GM18502 (cell line): ENCODE results near the gene ZNF865.

Experiments
- ATAC-seq: cut with Tn5 transposase; IDR thresholded peaks from one replicate; pipeline ENCODE4 v1.9.1; 2021; ENCODE audit warnings: mild to moderate bottlenecking; ENCODE audit not compliant: unreplicated experiment, poor library complexity

ZNF865 gene

DNA sequence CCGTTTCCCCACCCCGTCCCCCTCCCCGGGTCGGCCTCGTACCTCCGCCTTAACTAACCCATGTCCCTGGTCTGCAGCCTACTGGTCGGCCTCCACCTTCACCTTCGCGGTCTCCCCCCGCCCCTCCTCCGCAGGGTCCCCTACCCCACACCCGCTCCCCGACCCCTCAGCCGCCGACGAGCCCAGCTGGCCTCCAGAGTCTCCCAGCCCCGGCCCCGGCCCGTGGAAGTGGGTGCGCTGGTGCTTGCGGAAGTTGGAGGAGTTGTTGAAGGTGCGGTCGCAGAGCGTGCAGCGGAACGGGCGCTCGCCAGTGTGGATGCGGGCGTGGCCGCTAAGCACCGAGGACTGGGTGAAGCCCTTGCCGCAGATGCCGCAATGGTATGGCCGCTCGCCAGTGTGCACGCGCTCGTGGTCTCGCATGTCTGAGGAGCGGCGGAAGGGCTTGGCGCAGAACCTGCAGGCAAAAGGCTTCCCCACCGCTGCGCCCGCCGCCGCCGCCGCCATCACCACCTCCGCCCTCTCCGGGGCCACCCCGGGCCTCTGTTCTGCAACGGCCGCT, 16.3 kb downstream of the ZNF865 start:
- ATAC-seq, result no peak

- no peak for ATAC-seq
These were observed 17.0 kb downstream of the ZNF865 start for GRCh38 chr19:55622242-55622969.

DNA sequence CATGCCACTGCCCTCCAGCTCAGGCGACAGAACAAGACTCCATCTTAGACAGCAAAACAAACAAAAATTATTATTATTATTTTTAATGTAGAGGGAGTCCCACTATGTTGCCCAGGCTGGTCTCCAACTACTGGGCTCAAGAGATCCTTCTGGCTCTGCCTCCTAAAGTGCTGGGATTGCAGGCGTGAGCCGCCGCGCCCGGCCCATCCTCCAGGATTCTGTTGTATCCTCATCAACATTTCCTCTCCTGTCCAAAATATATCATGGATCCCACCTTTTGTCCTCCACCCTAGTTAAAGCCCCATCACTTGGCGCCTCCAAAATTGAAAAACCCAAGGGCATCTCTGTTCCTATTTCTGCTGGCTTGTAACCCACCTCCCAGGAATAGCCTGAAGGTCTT, 17.7 kb downstream of the ZNF865 start:
- ATAC-seq, result no peak

DNA sequence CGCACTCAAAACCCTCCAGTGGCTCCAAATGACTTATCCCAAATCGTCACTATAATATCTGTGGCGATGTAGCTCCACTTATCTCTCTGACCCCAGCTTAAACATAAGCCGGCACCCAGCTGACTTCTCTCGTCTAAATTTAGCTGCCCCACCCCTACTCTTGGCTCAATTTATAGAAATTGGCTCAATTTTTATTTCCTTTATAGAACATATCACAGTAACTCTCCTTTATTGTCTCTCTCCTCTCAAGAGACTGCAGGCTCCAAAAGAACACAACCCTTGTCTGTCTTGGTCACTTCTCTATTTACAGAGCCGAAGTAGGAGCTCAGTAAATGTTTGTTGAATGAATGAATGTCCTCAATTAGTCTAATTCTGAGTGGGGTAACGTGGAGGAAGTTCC, 18.1 kb downstream of the ZNF865 start:
- no peak for ATAC-seq

DNA sequence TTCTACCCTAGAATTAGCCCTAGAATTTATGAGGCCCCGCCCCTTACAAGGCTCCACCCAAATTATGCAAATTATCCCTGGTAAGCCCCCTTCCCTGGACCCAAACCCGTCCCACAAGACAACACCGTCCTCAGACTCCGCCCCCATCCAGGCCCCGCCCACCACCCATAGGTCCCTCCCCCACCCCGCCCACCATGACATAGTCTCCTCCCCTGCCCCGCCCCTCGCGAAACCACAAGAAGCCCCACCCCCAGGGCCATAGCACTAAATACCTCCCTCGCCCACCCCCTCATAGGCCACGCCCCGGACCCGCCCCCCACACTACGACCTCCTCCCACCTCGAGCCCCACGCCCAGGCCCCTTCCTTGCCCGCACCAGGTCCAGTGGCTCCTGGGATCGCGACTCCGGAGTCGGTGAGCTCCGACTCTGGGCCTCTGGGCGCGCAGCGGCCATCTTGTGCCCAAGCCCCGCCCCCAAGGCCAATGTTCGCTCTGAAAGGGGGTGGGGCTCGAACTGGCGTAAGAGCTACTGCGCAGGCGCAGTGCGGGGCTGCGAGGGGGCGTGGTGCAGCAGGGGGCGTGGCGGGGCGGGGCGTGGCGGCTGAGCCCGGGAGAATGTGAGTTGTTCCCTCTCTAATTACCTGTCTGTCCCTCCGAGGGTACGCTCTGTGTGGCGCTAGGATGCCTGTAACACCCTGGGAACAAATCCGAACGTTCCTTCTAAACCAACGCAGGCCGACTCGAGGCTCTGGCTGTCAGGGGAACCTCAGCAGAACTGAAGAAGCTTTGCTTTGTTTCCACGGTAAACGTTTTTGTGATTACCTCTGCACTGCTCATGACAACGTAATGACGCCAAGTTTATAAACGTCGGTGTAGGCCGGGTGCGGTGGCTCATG, 18.9 kb downstream of the ZNF865 start, which contains the start of gene ZNF784:
TSS of gene ZNF784 (minus strand) at position 458 of the 895 bp plus-strand sequence. CDS start at position 453, 5 bp downstream.
- ATAC-seq, result peak; percentile 63

DNA sequence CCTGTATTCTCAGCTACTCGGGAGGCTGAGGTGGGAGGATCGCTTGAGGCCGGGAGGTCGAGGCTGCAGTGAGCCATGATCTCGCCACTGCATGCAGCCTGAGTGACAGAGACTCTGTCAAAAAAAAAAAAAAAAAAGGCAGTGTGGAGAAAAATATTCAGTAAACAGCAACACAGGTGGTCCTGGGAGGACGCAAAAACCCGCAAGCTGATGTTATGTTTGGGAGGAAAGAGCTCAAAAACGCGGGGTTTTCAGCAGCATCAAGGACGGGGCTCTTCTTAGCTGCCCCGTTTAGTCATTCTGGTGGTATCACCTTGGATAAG, 19.5 kb downstream of the ZNF865 start:
- ATAC-seq, result no peak

DNA sequence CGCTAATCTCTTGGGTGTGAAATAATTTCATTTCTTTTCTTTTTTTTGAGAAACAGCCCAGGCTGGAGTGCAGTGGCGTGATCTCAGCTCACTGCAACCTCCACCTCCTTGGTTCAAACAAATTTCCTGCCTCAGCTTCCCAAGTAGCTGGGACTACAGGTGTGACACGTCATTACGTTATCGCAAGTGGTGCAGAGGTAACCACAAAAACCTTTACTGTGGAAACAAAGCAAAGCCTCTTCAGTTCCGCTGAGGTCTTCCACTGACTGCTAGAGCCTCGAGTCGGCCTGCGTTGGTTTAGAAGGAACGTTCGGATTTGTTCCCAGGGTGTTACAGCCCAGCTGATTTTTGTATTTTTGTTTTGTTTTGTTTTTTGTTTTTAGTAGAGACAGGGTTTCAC, 20.9 kb downstream of the ZNF865 start:
- no peak for ATAC-seq

GRCh38 chr19:55632463-55632834, 27.0 kb downstream of the ZNF865 start:
- no peak for ATAC-seq

GRCh38 chr19:55633861-55634260, 28.4 kb downstream of the ZNF865 start:
- ATAC-seq, result no peak

DNA sequence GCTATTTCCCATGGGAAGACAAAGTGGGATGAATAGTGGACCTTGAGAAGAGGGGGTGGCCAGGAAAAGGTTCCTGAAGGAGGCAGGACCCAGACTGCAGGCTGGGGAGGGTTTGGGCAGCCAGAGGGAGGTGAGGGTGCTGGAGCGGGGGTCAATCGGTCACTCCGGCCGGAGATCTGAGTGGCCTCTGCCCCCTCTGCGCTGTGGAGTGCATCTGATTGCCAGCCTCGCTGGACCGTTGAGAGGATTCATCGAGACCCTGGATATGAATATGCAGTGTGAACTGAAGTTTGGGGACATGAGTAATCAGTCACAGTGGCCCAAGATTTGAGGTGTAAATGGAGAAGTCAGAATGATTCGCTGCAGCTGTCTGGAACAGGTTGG, 29.9 kb downstream of the ZNF865 start:
- ATAC-seq, result no peak

- no peak for ATAC-seq
These were observed 30.5 kb downstream of the ZNF865 start for GRCh38 chr19:55635856-55636440.

DNA sequence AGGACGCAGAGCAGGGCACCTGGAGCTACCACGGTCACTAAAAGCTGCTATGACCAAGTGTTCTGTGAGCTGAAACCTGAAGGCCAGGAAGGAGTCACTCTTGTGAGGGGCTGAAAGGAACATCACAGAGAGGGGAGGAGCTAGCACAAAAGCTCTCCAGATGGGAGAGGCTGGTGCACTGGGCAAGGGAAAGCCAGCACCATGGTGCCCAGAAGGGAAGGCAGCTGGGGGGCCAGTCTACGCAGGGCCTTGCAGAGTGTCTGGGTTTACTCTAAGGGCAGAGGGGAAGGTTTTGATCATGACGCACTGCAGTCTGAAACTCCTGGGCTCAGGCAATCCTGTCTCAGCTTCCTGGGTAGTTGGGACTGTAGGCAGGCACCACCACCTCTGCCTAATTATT, 31.3 kb downstream of the ZNF865 start:
- ATAC-seq, result no peak

DNA sequence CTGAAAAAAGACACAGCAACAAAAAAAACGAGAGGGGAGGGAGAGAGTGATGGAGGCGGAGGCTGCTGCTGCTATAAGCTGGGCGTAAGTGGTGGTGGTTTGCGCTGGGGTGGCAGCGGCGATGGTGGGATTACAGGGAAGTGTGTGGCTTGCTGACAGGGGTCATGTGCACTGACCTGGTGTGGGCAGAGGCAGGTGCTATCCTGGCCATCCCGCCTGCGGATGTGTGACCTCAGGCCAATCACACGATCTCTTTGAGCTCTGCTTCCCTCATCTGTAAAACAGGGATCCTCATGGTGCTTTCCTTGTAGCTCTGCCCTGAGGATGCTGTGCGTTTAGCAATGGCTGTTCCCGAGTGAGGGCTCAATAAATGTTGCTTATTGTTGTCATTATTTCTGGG, 32.1 kb downstream of the ZNF865 start:
- ATAC-seq, result no peak

GRCh38 chr19:55638864-55639359, 33.5 kb downstream of the ZNF865 start:
- ATAC-seq, result no peak

DNA sequence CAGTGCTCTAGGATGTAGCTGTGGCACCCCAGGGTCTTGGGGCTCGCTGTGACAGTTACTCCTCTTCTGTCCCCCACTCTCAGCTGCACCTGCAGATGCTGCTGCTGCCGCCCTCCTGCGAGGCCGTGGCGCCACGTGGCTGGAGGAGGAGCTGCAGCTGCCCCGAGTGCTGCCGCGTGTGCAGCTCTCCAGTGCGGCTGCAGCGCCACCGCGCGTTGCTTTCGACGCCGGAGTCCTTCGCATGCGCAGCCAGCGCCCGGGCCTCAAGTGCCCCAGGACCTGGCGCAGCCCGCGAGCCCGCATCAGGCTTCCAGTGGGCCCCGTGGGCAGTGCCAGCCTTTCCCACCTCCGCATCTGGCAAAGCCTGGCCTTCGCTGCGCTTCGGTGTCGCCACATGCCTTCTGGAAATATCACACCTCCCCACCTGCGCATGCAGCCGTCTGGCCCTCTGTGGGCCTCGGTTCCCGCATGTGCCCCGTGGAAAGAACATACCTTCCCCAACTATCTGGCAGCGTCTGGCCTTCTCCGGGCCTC, 34.7 kb downstream of the ZNF865 start:
- peak; percentile 19 for ATAC-seq

GRCh38 chr19:55640577-55641425, 35.4 kb downstream of the ZNF865 start, which contains the start of gene ZNF580:
Gene ZNF580 (plus strand): TSS chr19:55641002. CDS start chr19:55642509, 1,507 bp downstream.
- ATAC-seq, result peak; percentile 39

DNA sequence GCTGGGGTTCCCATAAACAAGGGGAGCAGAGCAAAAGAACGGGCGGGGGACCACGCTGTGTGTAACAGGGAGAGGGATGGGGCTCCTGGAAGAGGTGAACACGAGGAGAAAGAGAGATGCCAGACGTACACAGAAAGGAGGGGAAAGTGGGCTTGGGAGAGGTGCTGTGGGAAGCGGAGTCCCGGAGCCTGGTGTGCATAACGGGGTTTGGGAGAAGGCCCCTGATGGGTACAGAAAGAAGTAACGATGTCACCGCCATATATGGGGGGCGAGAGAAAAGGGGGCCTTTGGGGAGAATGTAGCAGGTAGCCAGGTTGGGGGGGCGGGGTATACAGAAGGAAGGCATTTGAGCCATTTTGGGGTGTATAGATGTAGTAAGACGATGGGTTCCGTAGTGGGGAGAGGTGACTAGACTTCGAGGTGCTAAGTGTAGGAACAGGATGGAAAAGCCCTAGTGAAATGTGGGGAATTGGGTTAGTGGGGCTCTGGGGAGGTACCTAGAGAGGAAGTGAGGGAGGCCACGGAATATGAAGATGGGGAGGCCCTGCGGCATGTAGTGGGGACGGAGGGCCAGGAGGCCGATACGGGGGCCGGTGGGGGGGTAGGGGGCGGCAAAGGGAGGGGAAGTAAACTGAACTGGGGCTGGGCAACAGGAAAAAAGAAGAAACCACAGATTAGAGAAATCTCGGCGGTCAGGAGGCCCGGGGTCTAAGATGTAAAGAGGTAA, 36.1 kb downstream of the ZNF865 start:
- no peak for ATAC-seq

DNA sequence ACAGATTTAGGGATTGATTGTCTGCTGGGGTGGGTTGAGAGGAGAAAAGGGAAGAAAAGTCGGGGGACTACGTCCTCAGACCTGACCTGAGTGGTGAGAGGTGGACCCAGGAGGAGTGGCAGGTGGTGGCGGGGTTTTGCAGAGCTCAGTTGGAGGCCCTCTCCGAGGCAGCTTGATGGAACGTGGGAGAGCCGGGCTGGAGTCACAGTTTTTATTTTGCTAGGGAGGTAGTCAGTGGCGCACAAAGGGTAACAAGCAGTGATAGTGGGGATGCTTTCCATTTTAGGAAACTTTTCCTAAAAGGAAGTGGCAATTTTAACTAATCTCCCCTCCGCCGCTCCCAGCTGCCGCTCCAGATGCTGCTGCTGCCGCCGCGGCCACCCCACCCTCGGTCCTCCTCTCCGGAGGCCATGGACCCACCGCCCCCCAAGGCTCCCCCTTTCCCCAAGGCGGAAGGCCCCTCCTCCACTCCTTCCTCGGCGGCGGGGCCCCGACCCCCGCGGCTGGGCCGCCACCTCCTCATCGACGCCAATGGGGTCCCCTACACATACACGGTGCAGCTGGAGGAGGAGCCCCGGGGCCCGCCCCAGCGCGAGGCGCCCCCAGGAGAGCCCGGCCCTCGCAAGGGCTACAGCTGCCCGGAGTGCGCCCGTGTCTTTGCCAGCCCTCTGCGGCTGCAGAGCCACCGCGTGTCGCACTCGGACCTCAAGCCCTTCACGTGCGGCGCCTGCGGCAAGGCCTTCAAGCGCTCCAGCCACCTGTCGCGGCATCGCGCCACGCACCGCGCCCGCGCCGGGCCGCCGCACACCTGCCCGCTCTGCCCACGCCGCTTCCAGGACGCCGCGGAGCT, 36.9 kb downstream of the ZNF865 start:
- ATAC-seq, result no peak
